HG02610 (cell line): ENCODE results near the gene KRT5.
"Not testable (repeated sequence)": the region's sequence is repeated elsewhere in the genome, so short reads cannot be mapped to it uniquely, and the experiment has no call there.

ENCODE experiments used
- ATAC-seq: cut with Tn5 transposase; IDR thresholded peaks from one replicate; pipeline ENCODE4 v1.9.1; 2021; ENCODE audit warnings: mild to moderate bottlenecking, moderate library complexity; ENCODE audit not compliant: unreplicated experiment

KRT5 gene

GRCh38 chr12:52496590-52497071 lies 23.6 kb downstream of the KRT5 start:
- no peak for ATAC-seq

- ATAC-seq: no peak
Observed at GRCh38 chr12:52496054-52496453, 24.1 kb downstream of the KRT5 start.

GRCh38 chr12:52495389-52495788 lies 24.8 kb downstream of the KRT5 start:
- no peak for ATAC-seq

- no peak for ATAC-seq
Observed at GRCh38 chr12:52494518-52494917, 25.7 kb downstream of the KRT5 start.

GRCh38 chr12:52494100-52494499 lies 26.1 kb downstream of the KRT5 start:
- no peak for ATAC-seq

GRCh38 chr12:52493172-52493571 lies 27.0 kb downstream of the KRT5 start, which contains the start of gene KRT6A:
Gene KRT6A (minus strand): TSS chr12:52493257. CDS start chr12:52493188, 69 bp downstream.
- no peak for ATAC-seq

- not testable (repeated sequence) for ATAC-seq
Observed at GRCh38 chr12:52492405-52492804, 27.8 kb downstream of the KRT5 start.

GRCh38 chr12:52491495-52491894 lies 28.7 kb downstream of the KRT5 start:
- ATAC-seq: not testable (repeated sequence)

- ATAC-seq: no peak
Observed at GRCh38 chr12:52488736-52489135, 31.5 kb downstream of the KRT5 start.

GRCh38 chr12:52487744-52488443 lies 32.3 kb downstream of the KRT5 start:
- not testable (repeated sequence) for ATAC-seq

- no peak for ATAC-seq
Observed at GRCh38 chr12:52487211-52487610, 33.0 kb downstream of the KRT5 start.

- ATAC-seq: no peak
Observed at GRCh38 chr12:52486166-52487105, 33.8 kb downstream of the KRT5 start.

GRCh38 chr12:52480073-52480472 lies 40.1 kb downstream of the KRT5 start:
- ATAC-seq: no peak

GRCh38 chr12:52477651-52478050 lies 42.5 kb downstream of the KRT5 start:
- no peak for ATAC-seq

GRCh38 chr12:52474212-52474611 lies 46.0 kb downstream of the KRT5 start:
- no peak for ATAC-seq

- ATAC-seq: no peak
Observed at GRCh38 chr12:52473768-52474167, 46.4 kb downstream of the KRT5 start, which contains the start of gene KRT6C. Gene KRT6C (minus strand): TSS chr12:52473805. CDS start chr12:52473737, 68 bp downstream.

GRCh38 chr12:52469853-52470252 lies 50.3 kb downstream of the KRT5 start:
- no peak for ATAC-seq

- ATAC-seq: no peak
Observed at GRCh38 chr12:52464897-52465296, 55.3 kb downstream of the KRT5 start.
